Right lung (tissue), 5 donors: Measurements from ENCODE around the gene PAPSS1. TPM values are rescaled to one million over a fixed set of nuclear protein-coding genes. Genes with fewer than 3 reads are reported as not detected.
"Not testable (repeated sequence)": the region's sequence is repeated elsewhere in the genome, so short reads cannot be mapped to it uniquely, and the experiment has no call there.

Experiments
- DNase-seq, 2 donors: peaks; one replicate each; pipeline ENCODE4 v3.0.0-alpha.2; 2013
- polyA plus RNA-seq, 5 donors: library from polyadenylated mRNA; unstranded; fragments of 120-200 nt; gene quantifications; one replicate each; pipeline versions ENCODE4 v1.2.1 to v1.2.3, GENCODE V29; 2013; ENCODE audit warnings: inconsistent platforms in 1 of 5, low replicate concordance in 1 of 5; ENCODE audit not compliant: insufficient read length in 5 of 5, insufficient read depth in 1 of 5

Gene PAPSS1
- polyA plus RNA-seq, 5 donors, result 58.0 to 85.7 (median 73.5) TPM

DNA sequence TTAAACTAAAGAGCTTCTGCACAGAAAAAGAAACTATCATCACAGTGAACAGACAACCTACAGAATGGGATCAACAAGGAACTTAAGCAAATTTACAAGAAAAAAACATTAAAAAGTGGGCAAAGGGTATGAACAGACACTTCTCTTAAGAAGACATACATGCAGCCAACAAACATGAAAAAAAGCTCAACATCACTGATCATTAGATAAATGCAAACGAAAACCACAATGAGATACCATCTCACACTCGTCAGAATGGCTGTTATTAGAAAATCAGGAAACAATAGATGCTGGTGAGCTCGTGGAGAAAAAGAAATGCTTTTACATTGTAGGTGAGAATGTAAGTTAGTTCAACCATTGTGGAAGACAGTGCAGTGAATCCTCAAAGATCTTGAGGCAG is 27.8 kb downstream of the PAPSS1 start:
- no peak for DNase-seq

DNA sequence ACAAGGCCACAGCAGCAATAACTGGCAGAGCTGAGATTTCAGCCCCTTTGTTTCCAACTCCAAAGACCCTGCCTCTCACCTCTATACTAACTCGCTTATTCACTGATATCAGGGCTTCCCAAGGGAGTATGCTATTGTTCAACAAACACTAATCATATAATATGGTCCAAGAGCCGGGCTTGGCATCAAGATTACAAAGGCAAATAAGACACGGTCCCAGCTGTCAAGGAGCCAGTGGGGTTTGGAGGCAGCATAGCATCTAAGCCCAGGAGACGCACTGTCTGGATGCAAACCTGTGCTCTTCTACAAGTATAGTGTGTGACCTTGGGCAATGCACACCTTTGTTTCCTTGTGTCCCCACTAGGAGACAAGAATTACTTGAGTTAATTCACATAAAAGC is 28.7 kb downstream of the PAPSS1 start:
- DNase-seq, result no peak

DNA sequence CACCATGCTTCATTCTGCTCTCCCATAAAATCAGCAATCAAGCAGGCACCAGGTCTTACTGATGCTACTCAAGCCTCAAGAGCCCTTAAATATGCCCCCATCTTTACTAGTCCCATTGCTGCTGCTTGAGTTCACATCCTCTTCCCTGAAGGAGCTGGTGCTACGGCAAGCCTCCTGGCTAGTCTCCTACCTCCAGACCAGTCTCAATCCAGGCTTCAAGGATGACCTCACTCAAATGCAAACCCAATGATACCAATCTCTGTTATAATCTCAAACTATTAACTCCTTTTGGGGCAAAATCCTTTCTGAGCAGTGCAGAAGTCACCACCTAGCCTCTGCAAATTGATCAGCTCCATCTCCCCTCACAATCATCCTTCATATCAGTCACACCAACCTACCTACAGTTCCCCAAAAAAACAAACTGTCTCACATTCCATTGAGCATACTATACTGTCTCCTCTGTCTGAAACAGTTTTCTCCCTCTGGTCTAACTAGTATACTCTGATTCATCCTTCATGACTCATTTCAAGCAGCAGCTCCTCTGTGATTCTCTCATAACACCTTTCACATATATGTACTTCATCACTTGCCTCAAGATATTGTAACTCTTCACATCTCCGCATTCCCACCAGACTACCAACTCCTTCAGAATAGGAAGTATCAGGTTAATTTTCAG is 30.0 kb downstream of the PAPSS1 start:
- no peak for DNase-seq

DNA sequence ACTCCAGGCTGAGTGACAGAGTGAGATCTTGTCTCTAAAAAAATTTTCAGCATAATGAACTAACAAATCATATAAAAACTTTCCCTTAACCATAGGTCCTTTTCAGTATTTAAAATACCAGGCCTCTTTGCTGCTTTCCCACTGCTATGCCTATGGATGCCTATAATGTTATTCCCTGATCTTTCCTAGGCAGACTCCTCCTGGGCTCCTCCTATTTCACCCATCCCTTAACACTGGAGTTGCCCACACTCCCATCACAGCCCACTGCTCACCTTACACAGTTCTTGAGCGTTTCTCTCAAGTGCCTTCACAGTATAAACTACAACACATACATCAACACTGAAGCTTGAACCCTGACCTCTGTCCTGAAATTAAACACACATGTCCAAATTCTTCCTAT is 31.6 kb downstream of the PAPSS1 start:
- DNase-seq, result no peak

DNA sequence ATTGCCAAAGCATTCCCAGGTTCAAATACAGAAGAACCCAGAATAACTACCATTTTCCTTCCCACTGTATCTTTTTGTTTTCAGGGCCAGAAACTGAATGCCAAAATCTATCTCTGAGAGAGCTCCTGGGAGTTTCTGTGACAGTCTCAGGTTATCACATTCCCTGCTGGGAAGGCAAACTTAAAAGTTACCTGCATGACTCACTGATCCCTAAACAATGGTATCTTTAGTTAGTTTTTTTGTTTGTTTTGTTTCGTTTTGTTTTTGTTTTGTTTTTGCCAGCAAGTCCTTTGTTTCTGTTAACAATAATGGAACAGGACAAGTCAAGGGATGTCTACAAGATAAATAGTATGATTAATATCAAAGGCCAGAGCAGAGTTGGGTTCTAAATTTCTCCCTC is 34.3 kb downstream of the PAPSS1 start:
- DNase-seq, result no peak

DNA sequence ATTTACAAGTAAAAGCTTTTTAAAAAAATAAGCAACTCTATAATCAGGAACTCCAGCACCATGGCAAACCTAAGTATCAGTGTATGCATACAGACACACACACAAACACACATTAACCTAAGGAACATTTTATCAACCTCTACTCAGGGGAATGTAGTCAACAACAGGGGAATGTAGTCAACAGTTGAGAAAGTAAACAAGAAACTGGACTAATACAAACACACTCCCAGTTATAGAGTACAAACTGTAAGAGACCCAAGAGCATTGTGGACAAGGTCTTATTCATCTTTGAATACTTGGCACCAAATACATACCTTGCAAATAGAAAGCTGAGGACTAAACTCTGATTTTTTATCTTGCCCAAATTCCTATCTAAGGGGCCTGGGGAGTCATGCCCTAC is 36.2 kb downstream of the PAPSS1 start:
- DNase-seq, result no peak

DNA sequence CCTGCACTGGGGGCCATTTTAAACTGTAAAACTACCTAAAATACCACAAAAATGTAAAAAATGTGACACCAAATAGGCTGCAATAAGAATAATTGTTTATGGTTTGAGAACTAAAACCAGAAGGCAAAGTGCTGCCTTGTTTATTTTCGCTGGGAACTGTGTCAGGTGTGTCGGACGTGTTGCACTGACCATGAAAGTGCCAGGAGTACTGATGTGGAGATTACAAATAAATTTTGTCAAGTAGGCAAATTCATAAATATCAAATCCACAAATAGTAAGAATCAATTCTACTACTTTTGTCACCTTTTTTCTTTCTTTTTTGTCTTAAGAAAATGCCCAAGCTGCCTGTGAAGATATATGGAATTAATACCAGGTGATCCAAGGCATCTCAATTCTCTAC is 37.7 kb downstream of the PAPSS1 start:
- no peak for DNase-seq

DNA sequence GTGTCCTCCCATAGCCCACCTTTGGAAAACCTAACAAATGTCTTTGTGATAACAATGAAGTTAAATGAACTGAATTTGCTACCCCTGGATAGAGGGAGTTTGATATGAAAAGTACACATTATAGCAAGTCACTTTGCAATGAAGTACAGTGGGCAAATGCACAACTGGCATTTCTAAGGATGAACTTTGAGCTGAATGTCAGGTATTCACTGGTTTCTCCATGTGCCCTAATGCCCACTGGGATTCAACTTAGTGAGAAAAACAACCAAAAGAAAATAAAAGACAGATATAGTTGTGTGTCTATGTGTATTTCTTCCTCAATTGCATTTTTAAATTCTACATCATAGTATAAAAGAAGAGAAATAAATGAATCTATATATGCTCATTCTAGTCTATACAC is 51.0 kb downstream of the PAPSS1 start:
- no peak for DNase-seq

DNA sequence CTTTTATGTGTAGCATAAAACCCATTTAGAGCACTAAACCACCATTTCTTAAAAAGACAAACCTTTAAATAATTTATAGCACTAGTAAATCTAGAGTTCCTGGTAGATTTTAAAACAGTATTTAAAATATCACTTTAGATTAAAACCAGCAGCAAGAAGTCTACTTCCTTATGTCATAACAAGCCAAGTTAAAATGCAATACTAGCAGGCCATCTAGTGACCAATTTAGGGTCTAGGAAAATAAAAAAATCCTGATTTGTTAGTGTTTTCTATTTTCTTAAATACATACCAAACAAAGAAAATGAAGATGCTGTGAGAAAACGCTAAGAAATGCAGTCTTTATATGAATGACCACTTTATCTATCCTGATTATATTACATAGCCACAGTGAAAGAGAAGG is 53.9 kb downstream of the PAPSS1 start:
- peak in 1 of 2 donors; percentile 37 for DNase-seq

DNA sequence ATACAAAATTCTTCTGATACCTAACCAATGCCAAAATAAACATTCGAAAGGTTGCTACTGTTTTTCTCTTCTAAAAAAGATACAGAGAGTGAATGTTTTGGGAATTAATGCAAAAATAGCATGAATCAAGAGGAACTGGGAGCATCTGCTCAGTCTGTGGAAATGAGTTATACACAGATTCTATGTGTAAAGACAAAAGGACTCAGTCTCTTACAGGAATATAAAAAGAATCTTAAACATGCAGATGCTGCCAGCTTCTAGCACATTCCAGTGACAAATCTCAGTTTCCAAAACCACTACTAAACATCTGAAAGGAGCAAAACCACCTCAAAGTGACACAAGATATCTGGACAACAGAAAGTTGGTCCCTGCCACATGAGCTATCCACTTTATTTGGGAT is 55.0 kb downstream of the PAPSS1 start:
- DNase-seq, result no peak

DNA sequence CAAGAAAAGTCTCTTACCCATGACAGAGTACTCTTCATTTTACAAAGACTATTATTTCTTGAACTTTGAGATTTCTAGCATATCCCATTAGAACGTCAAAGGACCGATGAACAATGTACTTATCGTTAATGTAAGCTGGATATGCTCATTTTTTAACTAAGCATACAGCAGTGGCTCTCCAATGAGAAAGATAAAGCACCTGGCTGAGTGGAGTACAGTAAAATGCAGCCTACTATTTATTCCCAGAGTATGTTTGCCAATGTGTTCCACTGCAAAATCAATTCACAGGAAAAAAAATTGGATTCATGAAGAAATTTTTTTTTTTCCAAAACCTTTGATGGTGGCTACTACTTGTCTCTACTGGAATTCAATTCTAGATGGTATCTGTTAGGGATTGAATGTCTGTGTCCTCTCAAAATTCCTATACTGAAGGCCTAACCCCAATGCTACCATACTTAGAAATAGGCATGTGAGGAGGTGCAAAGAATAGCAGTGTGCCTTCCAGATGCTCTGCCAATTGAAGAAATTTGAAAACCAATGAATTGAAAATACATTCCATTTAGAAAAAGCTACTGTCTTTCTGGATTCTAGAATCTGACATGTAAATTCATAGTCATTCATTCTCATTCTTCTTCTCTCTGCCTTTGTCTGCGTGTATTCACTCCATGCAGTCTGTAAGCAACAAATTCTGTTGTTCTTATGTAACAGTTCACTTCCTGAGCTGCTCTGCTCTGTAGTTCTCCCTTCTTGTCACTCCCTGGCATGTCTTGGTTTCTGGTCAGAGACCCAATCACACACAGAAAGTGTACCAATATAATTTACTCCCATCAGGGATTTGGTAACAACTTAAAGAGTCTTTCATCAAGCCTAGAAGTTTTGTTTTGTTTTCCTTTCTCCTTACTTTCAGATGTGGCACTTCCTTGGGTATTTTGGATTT is 61.4 kb downstream of the PAPSS1 start:
- no peak for DNase-seq

DNA sequence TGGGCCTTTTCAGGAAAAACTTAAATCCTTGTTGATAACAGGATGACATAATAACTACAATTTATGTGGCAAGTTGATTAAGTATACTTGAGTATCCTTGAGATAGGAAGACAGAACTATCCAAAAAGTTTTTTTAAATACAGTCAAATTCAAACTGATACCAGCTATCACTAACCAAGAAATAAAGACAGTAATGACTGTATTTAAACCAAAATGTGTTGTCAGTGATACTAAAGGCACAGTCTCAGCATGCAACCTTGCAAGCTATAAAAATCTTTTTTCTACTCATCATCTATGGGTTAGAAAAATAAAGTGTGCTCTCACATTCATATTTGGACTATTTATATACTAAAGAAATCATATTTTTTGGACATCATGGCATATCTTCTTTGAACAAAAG is 64.7 kb downstream of the PAPSS1 start:
- no peak for DNase-seq

DNA sequence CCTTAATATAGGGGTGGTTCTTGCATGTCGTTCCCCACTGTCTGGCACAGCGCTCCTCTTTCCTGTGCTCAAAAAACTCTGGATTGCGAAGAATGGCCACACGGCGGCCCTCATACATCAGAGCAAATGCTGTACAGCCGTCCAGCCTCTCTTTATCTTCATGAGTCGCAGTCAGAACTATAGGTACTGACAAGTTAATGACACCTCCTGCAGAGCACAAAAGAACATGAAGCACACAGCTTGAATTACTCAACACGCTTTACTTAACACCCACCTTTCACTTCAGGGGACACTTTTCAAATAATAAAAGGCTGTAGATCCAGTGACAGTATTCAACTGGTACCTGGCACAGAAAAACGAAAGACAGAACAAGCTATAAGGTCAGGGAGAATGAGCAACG is 65.3 kb downstream of the PAPSS1 start:
- DNase-seq, result no peak

DNA sequence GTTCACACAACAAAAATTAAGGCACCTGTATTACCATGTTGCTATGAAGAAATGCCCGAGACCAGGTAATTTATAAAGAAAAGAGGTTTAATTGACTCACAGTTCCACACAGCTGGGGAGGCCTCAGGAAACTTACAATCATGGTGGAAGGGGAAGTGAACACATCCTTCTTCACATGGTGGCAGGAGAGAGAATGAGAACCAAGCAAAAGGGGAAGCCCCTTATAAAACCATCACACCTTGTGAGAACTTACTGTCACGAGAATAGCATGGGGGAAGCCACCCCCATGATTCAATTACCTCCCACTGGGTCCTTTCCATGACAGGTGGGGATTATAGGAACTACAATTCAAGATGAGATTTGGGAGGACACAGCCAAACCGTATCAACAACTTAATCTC is 68.6 kb downstream of the PAPSS1 start:
- DNase-seq, result not testable (repeated sequence)

DNA sequence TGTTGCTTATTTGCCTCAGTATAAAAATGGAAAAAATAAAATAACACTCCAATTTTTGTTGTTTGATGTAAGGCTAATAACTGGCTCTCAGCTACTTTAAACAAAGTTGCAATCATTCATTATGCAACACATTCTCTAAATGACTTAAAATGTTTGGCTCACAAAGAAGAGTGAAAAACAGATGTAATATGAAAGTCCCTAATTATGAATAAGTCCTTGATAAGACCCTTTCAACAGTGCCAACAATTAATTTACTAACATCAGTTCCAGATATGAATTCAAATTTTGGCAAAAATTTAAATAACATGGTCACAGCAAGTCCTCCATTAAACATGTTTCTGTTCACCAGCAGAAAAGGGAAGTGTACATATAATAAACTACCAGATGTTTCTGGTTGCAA is 69.8 kb downstream of the PAPSS1 start:
- DNase-seq, result peak; percentile 35 to 63

DNA sequence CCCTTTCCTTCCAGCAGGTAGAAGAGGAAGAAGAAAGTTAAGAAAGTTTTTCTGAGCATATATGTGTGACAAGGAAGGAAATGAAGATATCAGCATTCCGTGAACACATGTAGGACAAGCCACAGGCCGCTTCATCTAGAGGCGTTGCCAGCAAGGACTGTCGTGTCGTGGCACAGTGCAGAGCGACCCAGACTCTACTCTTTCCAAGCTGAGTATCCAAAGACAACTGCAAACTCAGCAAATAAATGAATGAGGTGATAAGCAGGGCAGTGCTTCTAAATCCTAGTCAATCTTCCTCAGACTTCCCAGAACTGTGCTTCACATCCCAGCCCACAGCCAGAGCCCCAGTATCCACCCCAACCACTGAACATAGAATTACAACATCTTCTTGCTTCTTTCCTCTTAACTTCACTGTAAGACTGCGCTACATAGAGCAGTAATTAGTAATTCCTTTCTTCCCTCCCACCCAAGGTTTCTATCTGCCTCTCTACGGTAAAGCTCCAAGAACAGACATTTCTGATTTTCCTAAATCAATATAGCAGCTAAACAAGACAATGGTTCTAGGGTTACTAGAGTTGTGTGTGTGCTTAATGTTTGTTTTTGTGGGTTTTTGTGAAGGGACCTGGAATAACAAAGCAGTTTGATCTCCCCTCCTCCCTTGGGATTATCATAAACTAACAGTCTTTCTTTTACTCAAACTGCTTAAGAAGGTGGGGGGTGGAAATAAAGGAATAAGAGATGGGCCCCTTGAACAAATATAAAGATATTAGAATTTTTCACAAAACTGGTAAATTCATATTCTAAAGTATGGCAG is 71.6 kb downstream of the PAPSS1 start:
- no peak for DNase-seq

DNA sequence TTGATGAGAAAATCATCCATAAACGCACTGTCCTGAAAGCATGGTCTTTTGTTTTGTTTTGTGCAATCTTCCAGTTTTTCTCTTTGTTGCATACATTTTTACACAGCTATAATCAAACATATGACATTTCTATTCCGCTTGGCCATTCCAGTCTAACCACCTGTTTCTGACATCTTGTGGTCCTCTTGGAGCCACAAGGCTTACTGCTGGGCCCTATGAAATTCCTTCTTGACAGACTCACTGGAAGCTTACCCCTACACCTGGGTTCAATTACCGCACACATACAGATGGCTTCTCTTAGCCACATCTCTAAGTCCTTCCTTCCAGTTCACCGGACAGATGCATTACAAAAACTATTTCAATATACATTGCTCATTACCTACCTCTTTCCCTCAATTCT is 72.4 kb downstream of the PAPSS1 start:
- DNase-seq, result no peak

DNA sequence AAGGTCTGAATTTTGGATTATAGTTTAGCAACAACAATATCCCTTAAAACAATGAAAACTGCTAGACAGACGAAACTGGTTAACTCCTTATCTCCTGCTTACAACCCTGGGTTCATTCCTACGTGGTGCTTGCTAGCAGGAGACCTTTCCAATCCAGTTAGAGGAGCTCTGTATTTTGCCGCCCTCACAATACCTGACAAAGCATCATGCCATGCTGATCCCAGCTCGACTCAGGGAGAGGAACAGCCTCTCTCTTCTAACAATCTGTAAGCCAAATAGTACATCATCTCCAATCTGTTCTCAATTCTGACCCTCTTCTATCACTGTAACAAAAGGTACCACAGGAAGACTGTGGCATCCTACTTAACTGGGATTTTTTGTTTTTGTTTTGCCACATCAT is 74.4 kb downstream of the PAPSS1 start:
- DNase-seq, result no peak

DNA sequence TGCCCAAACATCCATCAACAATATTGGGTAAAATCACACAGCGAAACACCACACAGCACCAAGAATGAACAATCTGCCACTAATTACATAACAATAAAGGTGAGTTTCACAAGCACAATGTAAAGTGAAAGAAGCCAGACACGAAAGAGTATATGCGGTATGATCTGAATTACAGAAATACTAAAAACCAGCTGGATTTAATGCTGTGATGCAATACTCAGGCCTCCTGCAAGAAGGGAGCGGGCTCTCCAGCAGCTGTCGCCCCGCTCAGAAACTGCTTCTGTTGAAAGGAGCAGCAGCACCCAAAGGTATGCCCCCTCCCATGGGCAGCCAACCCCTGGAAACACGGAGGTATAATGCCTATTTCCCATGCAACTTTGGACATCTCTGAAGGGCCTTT is 77.0 kb downstream of the PAPSS1 start:
- no peak for DNase-seq

DNA sequence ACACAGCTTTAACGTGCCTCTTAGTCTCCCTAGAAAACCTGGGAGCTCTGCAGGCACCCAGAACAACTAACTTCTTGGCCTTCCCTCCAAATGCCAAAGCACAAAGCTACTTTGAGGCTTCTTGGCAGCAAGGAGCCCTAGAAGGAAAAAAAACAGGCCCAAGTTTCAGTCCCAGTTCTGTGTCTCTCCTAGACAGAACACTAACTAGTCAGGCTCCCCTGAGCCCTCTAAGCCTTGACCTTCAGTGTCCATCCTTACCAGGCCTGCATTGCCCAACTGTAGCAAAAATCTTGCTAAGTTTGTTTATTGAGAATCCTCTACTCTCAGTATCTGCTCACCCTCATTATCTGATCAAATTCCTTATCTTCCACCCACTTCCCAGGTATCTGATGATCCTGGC is 79.2 kb downstream of the PAPSS1 start:
- DNase-seq, result no peak

DNA sequence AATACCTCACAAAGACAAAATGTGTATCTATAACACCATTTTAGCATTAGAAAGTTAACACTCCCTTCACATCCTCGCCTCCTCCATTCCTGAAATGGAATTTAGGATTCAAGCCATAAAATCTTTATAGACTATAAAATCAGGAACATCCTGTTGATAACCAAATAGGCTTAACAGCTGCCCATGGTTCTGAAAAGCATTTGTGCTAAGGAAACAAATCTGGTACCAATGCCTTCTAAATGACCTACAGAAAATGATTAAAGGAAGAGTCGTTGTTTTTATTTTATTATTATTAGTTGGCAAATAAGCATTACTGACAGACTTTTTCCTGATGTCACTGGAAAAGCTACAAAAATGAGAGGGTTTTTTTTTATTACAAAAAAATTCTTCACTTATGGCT is 79.8 kb downstream of the PAPSS1 start:
- DNase-seq, result no peak

DNA sequence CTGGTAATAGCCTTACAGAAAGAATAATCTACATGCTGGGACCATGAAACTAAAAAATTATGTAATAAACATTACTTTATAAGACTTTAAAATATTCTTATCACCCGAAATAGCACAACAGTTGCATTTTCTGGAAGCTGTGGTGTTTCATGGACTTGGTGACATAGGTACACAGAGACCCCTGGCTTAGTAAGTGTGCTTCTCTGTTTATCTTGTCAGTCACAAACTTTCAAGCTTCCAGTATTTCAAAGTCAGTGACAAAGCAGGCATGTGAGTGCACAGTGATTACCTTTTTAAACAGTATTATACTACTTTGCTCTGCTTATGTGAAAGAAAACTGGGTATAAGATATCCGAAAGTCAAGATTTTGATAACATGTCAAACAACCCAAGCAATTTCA is 84.3 kb downstream of the PAPSS1 start:
- no peak for DNase-seq

DNA sequence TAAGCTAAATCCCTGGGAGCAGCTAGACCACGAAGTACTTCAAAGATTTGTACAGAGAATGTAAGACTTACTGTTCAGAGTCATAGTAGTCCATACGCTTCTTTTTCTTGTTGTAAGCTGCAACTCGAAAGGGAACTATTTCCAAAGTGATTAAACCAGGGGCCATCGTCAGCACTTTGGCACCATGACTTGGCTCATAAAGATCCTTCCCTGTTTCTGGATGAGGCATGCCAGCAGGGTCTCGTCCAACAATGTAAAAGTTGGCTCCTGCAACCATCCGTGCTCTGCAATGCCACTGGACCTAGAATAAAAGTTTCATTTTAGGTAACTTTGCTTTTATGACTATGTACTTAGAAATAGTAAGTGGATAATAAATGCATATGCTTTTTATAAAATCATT is 88.5 kb downstream of the PAPSS1 start:
- no peak for DNase-seq
